OCI-LY3 (cell line): ENCODE measurements around the gene SRD5A1.

ENCODE experiments used
- CTCF ChIP-seq: fragments of 200-600, 300-600 bp; sonication (generic); IDR thresholded peaks from 2 replicates; pipeline ENCODE4 v1.5.1; 2014; ENCODE audit warnings: antibody characterized with exemption, low read length, low read depth
- EZH2phosphoT487 ChIP-seq: fragments of 200-600 bp; shearing (Covaris generic); IDR thresholded peaks from 2 replicates; pipeline ENCODE4 v1.6.1; 2018; ENCODE audit warnings: antibody characterized with exemption, mixed run types, low read depth

- TF ChIP-seq CTCF (no peak), EZH2phosphoT487 (no peak)
Measured at GRCh38 chr5:6637022-6637421, 3.8 kb downstream of the SRD5A1 start.
